Neural cell (in vitro differentiated cells): ENCODE measurements around the gene CERS2. TPM values are rescaled to one million over a fixed set of nuclear protein-coding genes. Genes with fewer than 3 reads are reported as not detected.

Experiments
- H2AFZ ChIP-seq: fragments of 200-600, 300-800 bp; sonication (generic), shearing (Covaris generic); 2 replicates; pipeline ENCODE4 v1.6.0; 2014; ENCODE audit warnings: low read depth, mild to moderate bottlenecking, antibody characterized with exemption, low read length, moderate library complexity
- H3F3A ChIP-seq: fragments of 200-600 bp; shearing (Covaris generic); 2 replicates; pipeline ENCODE4 v1.6.1; 2016; ENCODE audit warnings: mild to moderate bottlenecking, moderate library complexity, mixed read lengths, antibody characterized with exemption, low read length; ENCODE audit not compliant: insufficient read depth, poor library complexity, severe bottlenecking
- H3K27ac ChIP-seq: fragments of 200-600, 300-800 bp; sonication (generic), shearing (Covaris generic); 2 replicates; pipeline ENCODE4 v1.5.1; 2014; ENCODE audit warnings: mild to moderate bottlenecking, low read length, moderate library complexity
- H3K27me3 ChIP-seq: fragments of 300-800, 200-600 bp; sonication (generic), shearing (Covaris generic); 2 replicates; pipeline ENCODE4 v1.6.0; 2014; ENCODE audit warnings: mild to moderate bottlenecking, low read depth, low read length, moderate library complexity; ENCODE audit not compliant: insufficient read depth
- H3K36me3 ChIP-seq: fragments of 300-800, 200-600 bp; sonication (generic), shearing (Covaris generic); 2 replicates; pipeline ENCODE4 v1.5.1; 2014; ENCODE audit warnings: mild to moderate bottlenecking, antibody characterized with exemption, low read length, moderate library complexity; ENCODE audit not compliant: insufficient read depth
- H3K4me2 ChIP-seq: fragments of 300-800, 200-600 bp; sonication (generic), shearing (Covaris generic); 2 replicates; pipeline ENCODE4 v1.6.0; 2014; ENCODE audit warnings: mild to moderate bottlenecking, low read length
- H3K4me3 ChIP-seq: fragments of 300-800, 200-600 bp; sonication (generic), shearing (Covaris generic); 2 replicates; pipeline ENCODE4 v1.5.1; 2014; ENCODE audit warnings: mild to moderate bottlenecking, low read length, moderate library complexity
- H3K79me2 ChIP-seq: fragments of 200-600 bp; shearing (Covaris generic); replicated peaks from 2 replicates; pipeline ENCODE4 v1.6.0; 2014; ENCODE audit warnings: mild to moderate bottlenecking, low read length, moderate library complexity; ENCODE audit not compliant: insufficient read depth
- H3K9ac ChIP-seq: fragments of 300-800, 200-600 bp; sonication (generic), shearing (Covaris generic); 2 replicates; pipeline ENCODE4 v1.6.1; 2016; ENCODE audit warnings: mild to moderate bottlenecking, low read length, mixed read lengths
- H3K9me2 ChIP-seq: fragments of 200-600 bp; shearing (Covaris generic); 2 replicates; pipeline ENCODE4 v1.6.1; 2016; ENCODE audit warnings: mild to moderate bottlenecking, low read length, mixed read lengths; ENCODE audit not compliant: insufficient read depth
- H3K9me3 ChIP-seq: fragments of 200-600, 300-800 bp; sonication (generic), shearing (Covaris generic); 2 replicates; pipeline ENCODE4 v1.6.1; 2016; ENCODE audit warnings: mild to moderate bottlenecking, mixed run types, low read length, moderate library complexity, mixed read lengths
- H4K20me1 ChIP-seq: fragments of 200-600 bp; shearing (Covaris generic); 2 replicates; pipeline ENCODE4 v1.6.1; 2016; ENCODE audit warnings: mild to moderate bottlenecking, mixed run types; ENCODE audit not compliant: insufficient read depth
- EP300 ChIP-seq: fragments of 450-650 bp; conservative IDR thresholded peaks from 2 replicates; pipeline ENCODE4 v1.6.1; 2014; ENCODE audit warnings: antibody characterized with exemption, mild to moderate bottlenecking, moderate library complexity; ENCODE audit not compliant: poor library complexity, severe bottlenecking
- RAD21 ChIP-seq: fragments of 450-650 bp; conservative IDR thresholded peaks from 2 replicates; pipeline ENCODE4 v1.6.1; 2014; ENCODE audit warnings: antibody characterized with exemption, mild to moderate bottlenecking, moderate library complexity
- REST ChIP-seq: IDR thresholded peaks from 2 replicates; pipeline ENCODE4 v1.6.1; 2012; ENCODE audit warnings: borderline replicate concordance
- SMC3 ChIP-seq: fragments of 450-650 bp; conservative IDR thresholded peaks from 2 replicates; pipeline ENCODE4 v1.6.1; 2014; ENCODE audit warnings: antibody characterized with exemption, mild to moderate bottlenecking, moderate library complexity; ENCODE audit not compliant: poor library complexity
- TAF1 ChIP-seq: IDR thresholded peaks from 2 replicates; pipeline ENCODE4 v1.6.1; 2012; ENCODE audit warnings: low read depth
- polyA plus RNA-seq: library from polyadenylated mRNA; depleted of rRNA; stranded (reverse); fragments of >200 nt; gene quantifications from 2 replicates; pipeline ENCODE4 v1.2.3, GENCODE V29; 2014

CERS2 gene
- polyA plus RNA-seq, 1 donor from 2014 or later, result 39.1 TPM

GRCh38 chr1:151012684-151013471, 38.2 kb upstream of the CERS2 start:
- no peaks in the 10 kb centered on the region for H3K9me2 ChIP-seq
- H3K36me3 ChIP-seq, result no peaks in the 10 kb centered on the region
- no peak overlapping the region for H2AFZ ChIP-seq
- H3K27me3 ChIP-seq, result no peaks in the 10 kb centered on the region
- TF ChIP-seq TAF1, result no peak
- TF ChIP-seq REST, result no peak
- TF ChIP-seq SMC3, result no peak
- no peak for TF ChIP-seq EP300
- TF ChIP-seq RAD21, result no peak
- H3K4me3 ChIP-seq, result no peak overlapping the region
- no peak overlapping the region for H3K4me2 ChIP-seq
- no peaks in the 10 kb centered on the region for H4K20me1 ChIP-seq
- no peak overlapping the region for H3K27ac ChIP-seq
- H3K79me2 ChIP-seq, result peaks cover 6% of the 10 kb centered on the region
- H3F3A ChIP-seq, result no peaks in the 10 kb centered on the region
- H3K9me3 ChIP-seq, result no peaks in the 10 kb centered on the region
- H3K9ac ChIP-seq, result no peak overlapping the region

- H2AFZ ChIP-seq, result no peak overlapping the region
- H3K79me2 ChIP-seq, result peaks cover 6% of the 10 kb centered on the region
- TF ChIP-seq REST, result no peak
- no peak for TF ChIP-seq TAF1
- H4K20me1 ChIP-seq, result no peaks in the 10 kb centered on the region
- no peak overlapping the region for H3K4me2 ChIP-seq
- H3K36me3 ChIP-seq, result no peaks in the 10 kb centered on the region
- H3K9me2 ChIP-seq, result no peaks in the 10 kb centered on the region
- no peaks in the 10 kb centered on the region for H3F3A ChIP-seq
- no peak overlapping the region for H3K4me3 ChIP-seq
- no peak overlapping the region for H3K9ac ChIP-seq
- no peak overlapping the region for H3K27ac ChIP-seq
- no peaks in the 10 kb centered on the region for H3K9me3 ChIP-seq
- H3K27me3 ChIP-seq, result no peaks in the 10 kb centered on the region
These were observed 36.7 kb upstream of the CERS2 start for GRCh38 chr1:151011154-151011850.
